ENCODE data around the gene KLHL17. TPM values are rescaled to one million over a fixed set of nuclear protein-coding genes. Genes with fewer than 3 reads are reported as not detected.
A peak's percentile ranks its signal among the peaks of the same experiment; 100 is the strongest.

The KLHL17 gene
- total RNA-seq, 3 donors from 2014 or later (not counting 1 experiment from before 2014, with no cell fraction given), result 17.8 to 33.5 (median 22.4) TPM

DNA sequence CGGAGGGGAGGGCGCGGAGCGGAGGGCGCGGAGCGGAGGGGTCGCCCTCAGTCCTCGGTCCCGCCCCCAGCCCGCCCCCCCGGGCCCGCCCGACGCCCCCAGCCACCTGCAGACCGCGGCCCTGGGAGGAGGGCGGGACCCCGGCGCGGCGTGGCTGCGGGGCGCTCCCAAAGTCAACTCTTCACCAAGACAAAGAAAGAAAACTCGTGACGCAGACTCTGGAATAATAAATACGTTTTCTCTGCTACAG lies 38.3 kb downstream of the KLHL17 start:
- WGBS (ENCODE audit: insufficient coverage), result 2% methylated on average over 27 of the region's 27 CpGs
- Mint-ChIP-seq H3K4me1 (peaks cover 4 to 12% of the 10 kb centered on the region in 2 donors), H3K36me3 (no peaks in the 10 kb centered on the region), H3K27me3 (ENCODE audit: low read depth in 2 of 2) (peaks cover 8 to 28% of the 10 kb centered on the region in 2 donors), H3K4me3 (no peak overlapping the region), H3K9me3 (no peaks in the 10 kb centered on the region), H3K27ac (no peak overlapping the region)
- TF ChIP-seq CTCF (IDR thresholded peaks at IDR 0.05), result no peak
- no peak overlapping the region for H3K4me3 ChIP-seq (ENCODE audit: low read length)
- peaks cover 39% of the 10 kb centered on the region for H3K4me1 ChIP-seq (ENCODE audit: control insufficient read depth, insufficient read depth, low read length)
- H3K36me3 ChIP-seq (ENCODE audit: control insufficient read depth, insufficient read depth, low read length), result no peaks in the 10 kb centered on the region
- intact Hi-C loops (cut with micrococcal nuclease), result no loop called here
- peaks cover 40% of the 10 kb centered on the region for H3K27me3 ChIP-seq (ENCODE audit: control insufficient read depth, insufficient read depth, low read length)
- DNase-seq (no peak), ATAC-seq (no peak)
- H3K27ac ChIP-seq (ENCODE audit: low read length), result no peak overlapping the region
- no peaks in the 10 kb centered on the region for H3K9me3 ChIP-seq (ENCODE audit: control insufficient read depth, insufficient read depth, low read length)

- under 1% methylated on average over 86 of the region's 86 CpGs for WGBS (ENCODE audit: insufficient coverage)
- H3K9me3 Mint-ChIP-seq, result no peaks in the 10 kb centered on the region
- H3K36me3 Mint-ChIP-seq, result no peaks in the 10 kb centered on the region
- Histone ChIP-seq H3K4me1 (ENCODE audit: control insufficient read depth, insufficient read depth, low read length) (peaks cover 41% of the 10 kb centered on the region), H3K4me3 (ENCODE audit: low read length) (no peak overlapping the region), H3K27me3 (ENCODE audit: control insufficient read depth, insufficient read depth, low read length) (peaks cover 44% of the 10 kb centered on the region), H3K36me3 (ENCODE audit: control insufficient read depth, insufficient read depth, low read length) (no peaks in the 10 kb centered on the region), H3K9me3 (ENCODE audit: control insufficient read depth, insufficient read depth, low read length) (no peaks in the 10 kb centered on the region), H3K27ac (ENCODE audit: low read length) (no peak overlapping the region)
- no peak for TF ChIP-seq CTCF (IDR thresholded peaks at IDR 0.05)
- ATAC-seq, result peak; percentile 15 to 40 (median 23)
- H3K4me1 Mint-ChIP-seq, result peaks cover 4 to 12% of the 10 kb centered on the region in 2 donors
- H3K4me3 Mint-ChIP-seq, result peak overlapping the region; percentile 37
- intact Hi-C loops (cut with micrococcal nuclease), result no loop called here
- peak in 1 of 2 donors; percentile 68 for DNase-seq
- peaks cover 8 to 29% of the 10 kb centered on the region in 2 donors for H3K27me3 Mint-ChIP-seq (ENCODE audit: low read depth in 2 of 2)
- no peak overlapping the region for H3K27ac Mint-ChIP-seq
These were observed 38.8 kb downstream of the KLHL17 start for GRCh38 chr1:998995-999724.

DNA sequence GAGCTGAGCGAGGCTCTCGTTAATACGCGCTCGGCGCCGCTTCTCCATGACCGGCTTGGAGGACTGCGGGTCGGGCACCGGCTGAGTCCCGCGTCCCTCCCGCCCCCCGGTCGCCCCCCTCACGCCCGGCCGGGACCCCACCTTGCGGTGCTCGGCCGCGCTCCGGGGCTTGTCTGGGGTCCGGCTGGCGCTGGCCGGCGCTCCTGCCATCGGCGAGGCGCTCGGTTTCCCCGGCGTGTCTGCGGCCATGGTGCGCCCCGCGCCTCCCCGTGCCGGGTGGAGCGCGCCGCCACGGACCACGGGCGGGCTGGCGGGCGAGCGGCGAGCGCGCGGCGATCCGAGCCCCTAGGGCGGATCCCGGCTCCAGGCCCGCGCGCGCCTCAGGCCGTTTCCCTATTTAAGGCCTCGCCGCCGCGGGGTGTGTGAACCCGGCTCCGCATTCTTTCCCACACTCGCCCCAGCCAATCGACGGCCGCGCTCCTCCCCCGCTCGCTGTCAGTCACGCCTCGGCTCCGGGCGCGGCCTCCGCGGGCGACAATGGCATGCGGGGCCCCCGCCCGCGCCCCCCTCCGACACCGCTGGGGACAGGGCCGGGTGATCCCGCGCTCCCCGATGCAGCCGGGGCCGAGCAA lies 39.5 kb downstream of the KLHL17 start, which contains the start of gene HES4:
HES4 (minus strand) TSS at position 373 of the 632 bp plus-strand sequence; CDS start at position 249, 124 bp downstream.
- Mint-ChIP-seq H3K27me3 (ENCODE audit: low read depth in 2 of 2) (peaks cover 9 to 36% of the 10 kb centered on the region in 2 donors), H3K4me3 (peak within 1 kb of the TSS; percentile 84), H3K27ac (peak within 1 kb of the TSS; percentile 80 to 90), H3K9me3 (no peaks in the 10 kb centered on the region), H3K36me3 (no peaks in the 10 kb centered on the region), H3K4me1 (peaks cover 9 to 17% of the 10 kb centered on the region in 2 donors)
- H3K9me3 ChIP-seq (ENCODE audit: control insufficient read depth, insufficient read depth, low read length), result no peaks in the 10 kb centered on the region
- no peak within 1 kb of the TSS for H3K27ac ChIP-seq (ENCODE audit: low read length)
- DNase-seq (peak; percentile 65 to 80), ATAC-seq (peak; percentile 52 to 65 (median 58))
- peak within 1 kb of the TSS; percentile 21 for H3K4me3 ChIP-seq (ENCODE audit: low read length)
- peaks cover 48% of the 10 kb centered on the region for H3K4me1 ChIP-seq (ENCODE audit: control insufficient read depth, insufficient read depth, low read length)
- TF ChIP-seq CTCF (IDR thresholded peaks at IDR 0.05), result no peak
- H3K27me3 ChIP-seq (ENCODE audit: control insufficient read depth, insufficient read depth, low read length), result peaks cover 46% of the 10 kb centered on the region
- no peaks in the 10 kb centered on the region for H3K36me3 ChIP-seq (ENCODE audit: control insufficient read depth, insufficient read depth, low read length)
- intact Hi-C loops (cut with micrococcal nuclease), result no loop called here
- under 1% methylated on average over 94 of the region's 95 CpGs for WGBS (ENCODE audit: insufficient coverage)

Measured in natural killer cell (primary cell).